ENCODE results near the gene PPAN. TPM values are rescaled to one million over a fixed set of nuclear protein-coding genes. Genes with fewer than 3 reads are reported as not detected.

The PPAN gene
- total RNA-seq, 1 experiment from 2014 or later, result 25.0 TPM

- DNase-seq (ENCODE audit: low read depth), result no peak
Observed at GRCh38 chr19:10113592-10113963, 7.4 kb downstream of the PPAN start.

- no peak for DNase-seq (ENCODE audit: low read depth)
Observed at GRCh38 chr19:10113964-10114650, 7.9 kb downstream of the PPAN start.

- no peak for DNase-seq (ENCODE audit: low read depth)
Observed at GRCh38 chr19:10114651-10115391, 8.7 kb downstream of the PPAN start.

- DNase-seq (ENCODE audit: low read depth), result no peak
Observed at GRCh38 chr19:10115392-10116084, 9.4 kb downstream of the PPAN start.

- DNase-seq (ENCODE audit: low read depth), result no peak
Observed at GRCh38 chr19:10116085-10116865, 10.1 kb downstream of the PPAN start.

GRCh38 chr19:10116866-10117616 lies 10.9 kb downstream of the PPAN start:
- DNase-seq (ENCODE audit: low read depth), result no peak

- no peak for DNase-seq (ENCODE audit: low read depth)
Observed at GRCh38 chr19:10118960-10119359, 12.8 kb downstream of the PPAN start.

GRCh38 chr19:10120538-10121189 lies 14.5 kb downstream of the PPAN start:
- DNase-seq (ENCODE audit: low read depth), result peak; percentile 93

GRCh38 chr19:10122045-10122444 lies 15.9 kb downstream of the PPAN start:
- DNase-seq (ENCODE audit: low read depth), result peak; percentile 67

- DNase-seq (ENCODE audit: low read depth), result no peak
Observed at GRCh38 chr19:10124429-10124828, 18.3 kb downstream of the PPAN start.

- DNase-seq (ENCODE audit: low read depth), result no peak
Observed at GRCh38 chr19:10126213-10126639, 20.1 kb downstream of the PPAN start.

GRCh38 chr19:10132905-10133304 lies 26.7 kb downstream of the PPAN start:
- no peak for DNase-seq (ENCODE audit: low read depth)

GRCh38 chr19:10133596-10133995 lies 27.4 kb downstream of the PPAN start:
- DNase-seq (ENCODE audit: low read depth), result no peak

GRCh38 chr19:10134040-10134439 lies 27.9 kb downstream of the PPAN start:
- DNase-seq (ENCODE audit: low read depth), result no peak

GRCh38 chr19:10135551-10136334 lies 29.6 kb downstream of the PPAN start:
- DNase-seq (ENCODE audit: low read depth), result no peak

- no peak for DNase-seq (ENCODE audit: low read depth)
Observed at GRCh38 chr19:10136936-10137335, 30.8 kb downstream of the PPAN start.

GRCh38 chr19:10137751-10138682 lies 31.9 kb downstream of the PPAN start:
- no peak for DNase-seq (ENCODE audit: low read depth)

GRCh38 chr19:10138879-10139795 lies 33.0 kb downstream of the PPAN start:
- no peak for DNase-seq (ENCODE audit: low read depth)
